PFSK-1 (cell line): ENCODE results near the gene SPOCK3.

ENCODE experiments used
- FOXP2 ChIP-seq: optimal IDR thresholded peaks from 2 replicates; pipeline ENCODE3; 2011; ENCODE audit warnings: borderline replicate concordance, control low read depth, inconsistent platforms; ENCODE audit not compliant: insufficient read depth; ENCODE audit errors: extremely low read length, extremely low read depth
- POLR2AphosphoS5 ChIP-seq: IDR thresholded peaks from 2 replicates; pipeline ENCODE4 v1.6.1; 2012; ENCODE audit warnings: low read depth, mild to moderate bottlenecking, control low read depth, low read length, moderate library complexity
- REST ChIP-seq, 2 experiments: IDR thresholded peaks; 2 replicates each; pipeline versions ENCODE4 v1.6.1 to v1.8.0; 2011 to 2012; ENCODE audit warnings: low read depth in 2 of 2, low read length in 2 of 2, control low read depth in 1 of 2, inconsistent platforms in 1 of 2, mild to moderate bottlenecking in 1 of 2, moderate library complexity in 1 of 2; ENCODE audit not compliant: insufficient read depth in 1 of 2
- SIN3A ChIP-seq: IDR thresholded peaks from 2 replicates; pipeline ENCODE4 v1.6.1; 2012; ENCODE audit warnings: mild to moderate bottlenecking, low read length, moderate library complexity, borderline replicate concordance; ENCODE audit not compliant: insufficient read depth
- TAF1 ChIP-seq: IDR thresholded peaks from 2 replicates; pipeline ENCODE4 v1.6.1; 2012; ENCODE audit warnings: low read length, control low read depth, borderline replicate concordance; ENCODE audit not compliant: insufficient read depth

The SPOCK3 gene

GRCh38 chr4:167102475-167102874 is 131.8 kb downstream of the SPOCK3 start:
- no peak for TF ChIP-seq SIN3A

- no peak for TF ChIP-seq REST (IDR thresholded peaks at IDR 0.05; ENCODE audit: insufficient read depth in 1 of 2, low read depth in 2 of 2, low read length in 2 of 2)
- TF ChIP-seq FOXP2: no peak
- no peak for TF ChIP-seq TAF1
- TF ChIP-seq POLR2AphosphoS5: no peak
- no peak for TF ChIP-seq SIN3A
These were observed 133.3 kb downstream of the SPOCK3 start for GRCh38 chr4:167101035-167101434.

- TF ChIP-seq POLR2AphosphoS5 (no peak), SIN3A (no peak), TAF1 (no peak), FOXP2 (no peak), REST (IDR thresholded peaks at IDR 0.05; ENCODE audit: insufficient read depth in 1 of 2, low read depth in 2 of 2, low read length in 2 of 2) (no peak)
These were observed 134.2 kb downstream of the SPOCK3 start for GRCh38 chr4:167100120-167100519.

GRCh38 chr4:167088115-167088514 is 146.2 kb downstream of the SPOCK3 start:
- TF ChIP-seq SIN3A (no peak), FOXP2 (no peak), TAF1 (no peak)

GRCh38 chr4:167084321-167084720 is 150.0 kb downstream of the SPOCK3 start:
- TF ChIP-seq REST (IDR thresholded peaks at IDR 0.05; ENCODE audit: insufficient read depth in 1 of 2, low read depth in 2 of 2, low read length in 2 of 2) (no peak), POLR2AphosphoS5 (no peak)

- TF ChIP-seq POLR2AphosphoS5 (no peak), TAF1 (no peak), FOXP2 (no peak), REST (IDR thresholded peaks at IDR 0.05; ENCODE audit: insufficient read depth in 1 of 2, low read depth in 2 of 2, low read length in 2 of 2) (no peak), SIN3A (no peak)
These were observed 154.5 kb downstream of the SPOCK3 start for GRCh38 chr4:167079762-167080161.
